Stimulated activated CD4-positive, alpha-beta T cell treated with anti-CD3 and anti-CD28 coated beads, Interleukin-12 subunit alpha, Interleukin-12 subunit beta, amount 100 ng/mL, for 24 hours (primary cell): ENCODE measurements around the gene SAMD10.
A peak's percentile ranks its signal among the peaks of the same experiment; 100 is the strongest.
"Not testable (repeated sequence)": the region's sequence is repeated elsewhere in the genome, so short reads cannot be mapped to it uniquely, and the experiment has no call there.

Experiments used
- DNase-seq, 2 experiments: peaks; one replicate each; pipeline ENCODE4 v3.0.0-alpha.2; 2020; ENCODE audit warnings: low read depth in 2 of 2

SAMD10 gene

DNA sequence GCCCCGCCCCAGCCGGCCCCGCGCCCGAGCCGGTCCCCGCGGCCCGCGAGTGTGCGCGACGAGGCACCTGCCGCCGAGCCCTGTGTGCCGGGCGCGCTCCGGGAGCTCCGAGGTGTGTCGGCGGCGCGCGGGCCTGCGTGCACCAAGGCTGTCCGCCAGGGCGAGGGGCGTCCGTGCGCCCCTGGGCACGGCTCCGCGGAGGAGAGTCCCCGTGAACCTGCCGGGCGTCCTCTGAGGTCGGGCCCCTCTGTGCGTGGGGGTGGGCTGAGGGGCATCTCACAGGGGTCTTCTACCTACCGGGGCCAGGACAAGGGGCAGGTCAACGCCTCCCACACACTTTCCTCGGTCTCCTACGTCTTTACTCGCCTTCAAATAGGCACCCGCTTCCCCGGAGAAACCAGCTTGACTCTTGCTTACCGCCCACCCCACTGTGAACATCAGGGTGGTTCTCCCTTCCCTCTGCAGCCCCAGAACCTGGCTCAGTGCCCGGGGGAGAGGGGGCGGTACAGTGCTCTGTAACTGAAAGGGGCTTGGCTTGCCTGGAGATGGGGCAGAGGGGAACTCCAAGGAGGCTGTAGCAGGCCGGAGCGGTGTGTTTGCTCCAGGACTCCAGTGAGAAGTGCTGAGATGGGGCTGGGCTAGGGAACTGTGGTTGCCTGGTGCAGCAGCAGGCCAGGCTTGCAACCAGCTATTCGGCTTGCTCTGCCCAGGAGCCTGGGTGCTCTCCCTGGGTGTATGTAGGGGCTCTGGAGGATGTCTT is at the start of gene SAMD10:
Gene SAMD10, minus strand, starts transcription at position 86 of the 760 bp plus-strand sequence. CDS start 175 bp downstream, outside the sequence.
- peak; percentile 79 to 90 for DNase-seq

GRCh38 chr20:64027981-64028685 is 48.7 kb upstream of the SAMD10 start:
- DNase-seq = no peak

GRCh38 chr20:64025826-64026412 is 46.5 kb upstream of the SAMD10 start:
- no peak for DNase-seq

GRCh38 chr20:64025101-64025825 is 45.8 kb upstream of the SAMD10 start:
- DNase-seq = no peak

DNA sequence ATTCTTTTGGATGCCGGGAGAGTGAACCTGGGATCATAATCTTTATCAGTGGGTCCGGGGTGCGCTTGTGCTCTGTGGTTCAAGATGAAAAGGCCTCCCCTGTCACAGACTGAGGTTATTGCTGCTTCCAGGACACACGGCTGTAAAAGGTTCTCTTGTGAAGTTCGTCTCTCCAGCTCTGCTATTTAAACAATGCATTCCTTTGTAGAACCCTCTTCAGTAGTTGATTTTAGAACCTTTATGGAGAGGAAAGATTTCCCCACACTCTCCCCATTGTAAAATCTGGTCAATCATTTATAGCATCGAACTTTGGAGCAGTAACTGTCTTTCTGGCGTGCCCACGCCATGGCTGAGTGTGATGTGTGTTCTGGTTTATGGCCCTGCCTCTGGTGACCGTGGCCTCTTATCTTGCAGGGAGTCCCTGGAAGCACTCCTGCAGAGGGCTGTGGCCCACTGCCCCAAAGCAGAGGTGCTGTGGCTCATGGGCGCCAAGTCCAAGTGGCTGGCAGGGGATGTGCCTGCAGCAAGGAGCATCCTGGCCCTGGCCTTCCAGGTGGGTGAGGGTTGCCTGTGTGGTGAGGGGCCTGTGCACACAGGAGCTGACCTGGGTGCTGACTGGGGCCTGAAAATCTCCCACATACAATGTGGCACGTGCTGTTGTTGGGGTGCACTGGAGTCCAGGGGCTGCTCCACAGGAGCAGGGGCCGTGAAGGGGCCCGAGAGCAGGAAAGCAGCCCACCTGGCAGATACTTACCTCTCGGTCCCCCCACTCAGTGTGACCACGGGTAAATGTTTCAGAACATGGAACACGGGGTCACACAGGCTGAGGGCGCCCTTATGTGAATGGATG is 44.9 kb upstream of the SAMD10 start:
- DNase-seq = no peak

- no peak for DNase-seq
Observed at GRCh38 chr20:64023361-64024140, 44.1 kb upstream of the SAMD10 start.

DNA sequence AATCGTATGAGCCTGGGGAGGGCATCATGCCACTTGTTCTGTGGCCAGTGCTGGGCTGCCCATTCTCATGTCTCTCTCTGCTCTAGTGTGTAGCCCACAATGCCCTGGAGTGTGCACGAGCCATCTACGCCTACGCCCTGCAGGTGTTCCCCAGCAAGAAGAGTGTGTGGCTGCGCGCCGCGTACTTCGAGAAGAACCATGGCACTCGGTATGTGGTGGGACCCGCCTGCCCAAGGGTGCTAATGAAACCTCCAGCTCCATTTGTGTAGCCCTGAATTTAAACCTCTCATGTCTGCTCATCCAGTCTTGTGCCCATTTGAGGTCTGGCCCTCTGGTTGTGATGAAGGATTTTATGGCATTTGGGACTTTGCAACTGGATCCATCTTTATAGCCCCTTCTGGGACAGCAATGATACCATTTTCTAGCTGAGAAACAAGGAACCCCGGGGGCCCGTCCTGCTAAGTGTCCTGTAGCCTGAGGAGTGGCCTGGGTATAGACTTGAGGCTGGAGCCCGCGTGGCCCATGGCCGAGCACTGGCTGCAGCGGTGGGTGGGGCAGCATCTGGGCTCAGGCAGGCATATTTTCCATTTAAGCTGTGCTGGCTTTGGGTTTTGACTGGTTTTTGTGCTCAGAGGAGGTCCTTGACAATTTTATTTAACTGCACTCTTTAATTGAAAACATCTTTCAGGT is 43.4 kb upstream of the SAMD10 start:
- no peak for DNase-seq

DNA sequence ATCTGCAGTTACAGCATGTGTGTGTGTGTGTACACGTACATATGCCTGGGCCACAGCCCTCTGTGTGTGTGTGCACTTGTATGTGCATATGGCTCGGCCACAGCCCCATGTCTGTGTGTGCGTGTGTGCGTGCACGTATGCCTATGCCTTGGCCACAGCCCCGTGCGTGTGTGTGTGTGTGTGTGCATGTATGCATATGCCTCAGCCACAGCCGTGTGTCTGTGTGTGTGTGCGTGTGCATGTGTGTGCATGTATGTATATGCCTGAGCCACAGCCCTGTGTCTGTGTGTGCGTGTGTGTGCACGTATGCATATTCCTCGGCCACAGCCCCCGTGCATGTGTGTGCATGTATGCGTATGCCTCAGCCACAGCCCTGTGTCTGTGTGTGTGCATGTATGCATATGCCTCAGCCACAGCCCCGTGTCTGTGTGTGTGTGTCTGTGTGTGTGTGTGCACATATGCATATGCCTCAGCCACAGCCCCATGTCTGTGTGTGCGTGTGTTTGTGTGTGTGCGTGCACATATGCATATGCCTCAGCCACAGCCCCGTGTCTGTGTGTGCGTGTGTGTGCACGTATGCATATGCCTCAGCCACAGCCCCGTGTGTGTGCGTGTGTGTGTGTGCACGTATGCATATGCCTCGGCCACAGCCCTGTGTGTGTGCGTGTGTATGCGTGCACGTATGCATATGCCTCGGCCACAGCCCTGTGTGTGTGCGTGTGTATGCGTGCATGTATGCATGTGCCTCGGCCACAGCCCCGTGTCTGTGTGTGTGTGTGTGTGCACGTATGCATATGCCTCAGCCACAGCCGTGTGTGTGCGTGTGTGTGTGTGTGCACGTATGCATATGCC is 41.9 kb upstream of the SAMD10 start:
- no peak for DNase-seq

DNA sequence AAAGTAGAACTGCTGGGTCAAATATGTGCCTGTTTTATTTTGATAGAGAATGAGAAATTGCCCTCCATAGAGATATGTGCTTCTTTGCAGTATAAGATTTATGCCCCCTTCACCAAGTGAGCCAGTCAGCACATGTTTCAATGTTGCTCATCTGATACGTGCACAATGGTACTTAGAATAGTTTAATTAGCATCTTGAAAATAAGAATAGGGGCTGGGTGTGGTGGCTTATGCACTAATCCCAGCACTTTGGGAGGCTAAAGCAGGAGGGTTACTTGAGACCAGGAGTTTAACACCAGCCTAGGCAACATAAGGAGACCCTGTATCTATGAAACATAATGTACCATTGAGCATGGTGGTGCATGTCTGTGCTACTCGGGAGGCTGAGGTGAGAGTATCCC is 36.2 kb upstream of the SAMD10 start:
- DNase-seq = no peak

DNA sequence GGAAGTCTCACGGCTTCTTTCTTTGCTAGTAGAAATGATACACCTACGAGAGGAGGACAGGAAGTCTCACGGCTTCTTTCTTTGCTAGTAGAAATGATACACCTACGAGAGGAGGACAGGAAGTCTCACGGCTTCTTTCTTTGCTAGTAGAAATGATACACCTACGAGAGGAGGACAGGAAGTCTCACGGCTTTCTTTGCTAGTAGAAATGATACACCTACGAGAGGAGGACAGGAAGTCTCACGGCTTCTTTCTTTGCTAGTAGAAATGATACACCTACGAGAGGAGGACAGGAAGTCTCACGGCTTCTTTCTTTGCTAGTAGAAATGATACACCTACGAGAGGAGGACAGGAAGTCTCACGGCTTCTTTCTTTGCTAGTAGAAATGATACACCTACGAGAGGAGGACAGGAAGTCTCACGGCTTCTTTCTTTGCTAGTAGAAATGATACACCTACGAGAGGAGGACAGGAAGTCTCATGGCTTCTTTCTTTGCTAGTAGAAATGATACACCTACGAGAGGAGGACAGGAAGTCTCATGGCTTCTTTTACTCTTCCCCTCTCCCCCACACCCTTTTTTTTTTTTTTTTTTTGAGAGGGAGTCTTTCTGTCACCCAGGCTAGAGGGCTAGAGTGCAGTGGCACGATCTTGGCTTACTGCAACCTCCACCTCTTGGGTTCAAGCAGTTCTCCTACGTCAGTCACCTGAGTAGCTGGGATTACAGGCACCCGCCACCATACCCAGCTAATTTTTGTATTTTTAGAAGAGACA is 33.1 kb upstream of the SAMD10 start:
- not testable (repeated sequence) for DNase-seq

DNA sequence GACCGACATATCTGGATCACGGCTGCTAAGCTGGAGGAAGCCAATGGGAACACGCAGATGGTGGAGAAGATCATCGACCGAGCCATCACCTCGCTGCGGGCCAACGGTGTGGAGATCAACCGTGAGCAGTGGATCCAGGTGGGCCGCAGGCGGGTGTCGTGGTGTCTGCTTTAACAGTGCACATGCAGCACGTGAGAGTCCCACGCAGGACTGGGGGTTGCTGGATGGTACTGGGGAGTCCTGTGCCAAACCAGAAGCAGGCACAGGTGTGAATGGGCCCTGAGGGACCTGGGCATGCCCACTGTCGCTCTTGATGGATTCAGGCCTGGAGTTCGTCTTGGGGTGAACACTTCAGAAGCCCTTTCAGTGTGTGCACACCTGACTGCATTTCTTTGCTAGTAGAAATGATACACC is 31.9 kb upstream of the SAMD10 start:
- no peak for DNase-seq

GRCh38 chr20:64010711-64011237 is 31.3 kb upstream of the SAMD10 start:
- no peak for DNase-seq

DNA sequence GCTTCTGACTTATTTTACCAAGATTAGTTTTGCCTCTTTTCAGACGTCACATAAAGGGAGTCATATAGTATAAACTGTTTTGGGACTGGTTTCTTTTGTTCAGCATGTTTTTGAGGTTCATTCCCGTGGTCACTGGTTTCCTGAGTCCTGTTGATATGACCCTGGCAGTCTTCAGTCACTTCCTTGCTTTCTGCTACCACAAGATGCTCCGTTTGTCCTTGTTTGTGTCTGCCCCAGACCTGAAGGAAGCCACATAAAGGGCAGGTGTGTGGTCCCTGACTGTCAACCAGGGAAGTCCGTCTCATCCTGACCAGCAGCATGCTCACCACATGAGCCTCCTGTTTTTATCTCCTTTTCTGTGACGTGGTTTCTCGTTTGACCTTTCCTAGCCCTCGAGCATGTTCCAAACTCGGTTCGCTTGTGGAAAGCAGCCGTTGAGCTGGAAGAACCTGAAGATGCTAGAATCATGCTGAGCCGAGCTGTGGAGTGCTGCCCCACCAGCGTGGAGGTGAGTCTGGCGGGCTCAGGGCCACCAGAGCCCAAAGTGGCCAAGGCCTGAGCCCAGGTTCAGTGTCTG is 30.5 kb upstream of the SAMD10 start:
- no peak for DNase-seq

DNA sequence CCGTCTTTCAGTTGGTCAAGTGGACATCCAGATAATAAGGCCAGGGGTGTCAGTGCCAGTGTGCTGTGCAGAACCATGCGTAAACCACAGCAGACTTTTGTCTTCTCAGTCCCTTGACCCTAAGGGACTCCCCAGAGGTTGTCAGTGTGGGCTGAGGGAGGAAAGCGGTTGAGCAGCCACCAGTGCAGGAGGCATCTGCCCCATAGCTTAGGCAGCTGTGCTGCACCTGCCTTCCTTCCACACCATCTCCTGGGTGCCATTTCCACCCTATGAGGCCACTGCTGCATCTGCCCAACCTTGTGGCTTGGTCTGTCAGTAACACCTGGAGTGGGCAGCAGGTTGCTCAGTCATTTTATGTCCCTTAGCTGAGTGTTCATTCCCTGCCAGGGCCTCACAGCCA is 27.5 kb upstream of the SAMD10 start:
- no peak for DNase-seq

GRCh38 chr20:64006490-64006889 is 27.0 kb upstream of the SAMD10 start:
- DNase-seq = no peak

DNA sequence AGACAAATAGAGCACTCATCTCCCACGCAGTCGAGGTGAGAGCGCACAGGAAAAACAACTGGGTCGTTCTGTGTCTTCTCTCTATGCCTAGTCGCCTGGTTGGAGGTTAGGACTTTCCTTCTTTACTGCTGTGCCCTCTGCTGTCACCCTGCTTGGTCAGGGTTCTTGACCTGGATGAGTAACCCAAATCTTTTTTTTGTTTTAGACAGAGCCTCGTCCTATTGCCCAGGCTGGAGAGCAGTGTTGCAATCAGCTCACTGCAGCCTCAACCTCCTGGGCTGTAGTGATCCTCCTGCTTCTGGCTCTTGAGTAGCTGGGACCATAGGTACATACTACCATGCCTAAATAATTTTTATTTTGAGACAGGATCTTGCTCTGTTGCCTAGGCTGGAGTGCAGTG is 26.0 kb upstream of the SAMD10 start:
- DNase-seq = no peak

- no peak for DNase-seq
Observed at GRCh38 chr20:64003960-64004725, 24.7 kb upstream of the SAMD10 start.
